Activated CD8-positive, alpha-beta T cell treated with anti-CD3 and anti-CD28 coated beads, Interleukin-2, amount 10 ng/mL, durations not matched to agents 7 days and 5 days (primary cell): ENCODE measurements around the gene GORASP2. TPM values are rescaled to one million over a fixed set of nuclear protein-coding genes. Genes with fewer than 3 reads are reported as not detected.

Source experiments
- ATAC-seq: fragments of 150-1000 bp; cut with Tn5 transposase; one replicate; pipeline ENCODE4 v1.10.0; 2021; ENCODE audit warnings: moderate library complexity
- CTCF ChIA-PET: fragments of 350-600 bp; sonication (Branson Sonifier 250); formaldehyde crosslinking; loops from one replicate; lab custom pipeline; 2021; ENCODE audit warnings: antibody characterized with exemption; lab: Charles Lee
- POLR2A ChIA-PET: fragments of 350-600 bp; sonication (Branson Sonifier 250); formaldehyde crosslinking; loops from one replicate; lab custom pipeline; 2021; ENCODE audit warnings: antibody characterized with exemption; lab: Charles Lee
- DNase-seq: peaks from one replicate; pipeline ENCODE4 v3.0.0-alpha.2; 2020
- H3K27ac Mint-ChIP-seq: one replicate; pipeline ENCODE4 v1.8.0; 2021; ENCODE audit warnings: mild to moderate bottlenecking, mixed read lengths
- H3K27me3 Mint-ChIP-seq: one replicate; pipeline ENCODE4 v1.8.0; 2021; ENCODE audit warnings: low read depth, mixed read lengths
- H3K36me3 Mint-ChIP-seq: one replicate; pipeline ENCODE4 v1.8.0; 2021; ENCODE audit warnings: low read depth, mixed read lengths
- H3K4me1 Mint-ChIP-seq: one replicate; pipeline ENCODE4 v1.8.0; 2021; ENCODE audit warnings: low read depth, mixed read lengths
- H3K4me3 Mint-ChIP-seq: one replicate; pipeline ENCODE4 v1.8.0; 2021; ENCODE audit warnings: mild to moderate bottlenecking, mixed read lengths
- H3K9me3 Mint-ChIP-seq: one replicate; pipeline ENCODE4 v1.8.0; 2022; ENCODE audit warnings: mixed read lengths; ENCODE audit not compliant: insufficient read depth
- total RNA-seq, 2 experiments: library from RNA; stranded (reverse); gene quantifications; one replicate each; pipeline ENCODE4 v1.2.3, GENCODE V29; 2021

GORASP2 gene
- total RNA-seq, 2 experiments from 2014 or later: 65.2 to 65.9 TPM

DNA sequence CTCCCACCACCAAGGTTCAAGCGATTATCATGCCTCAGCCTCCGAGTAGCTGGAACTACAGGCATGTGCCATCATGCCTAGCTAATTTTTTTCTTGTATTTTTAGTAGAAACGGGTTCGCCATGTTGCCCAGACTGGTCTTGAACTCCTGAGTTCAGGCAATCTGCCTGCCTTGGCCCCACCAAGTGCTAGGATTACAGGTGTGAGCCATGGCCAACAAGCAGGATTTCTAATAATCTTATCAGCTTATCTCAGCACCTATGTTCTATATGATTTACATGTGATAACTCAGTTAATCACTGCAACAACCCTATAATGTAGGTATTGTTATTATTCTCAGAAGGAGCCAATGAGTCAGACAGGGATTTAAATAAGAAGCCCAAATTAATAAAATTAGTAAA lies 80.3 kb downstream of the GORASP2 start:
- ChIA-PET POLR2A (interaction anchor here (0.6 kb wide), 1 partner anchor 80 kb away, joined by 3 read pairs; the partner anchor contains the start of gene GORASP2), CTCF (interaction anchor here (0.7 to 1.2 kb wide), 3 partner anchors 44 to 150 kb away, joined by 3 to 4 read pairs (median 4); no protein-coding TSS in a partner anchor)
- H3K4me1 Mint-ChIP-seq: no peaks in the 10 kb centered on the region
- no peak for DNase-seq
- H3K36me3 Mint-ChIP-seq: peaks cover 47% of the 10 kb centered on the region
- H3K27me3 Mint-ChIP-seq: no peaks in the 10 kb centered on the region
- H3K9me3 Mint-ChIP-seq: no peaks in the 10 kb centered on the region
- no peak for ATAC-seq
- H3K27ac Mint-ChIP-seq: no peak overlapping the region
- H3K4me3 Mint-ChIP-seq: no peak overlapping the region

DNA sequence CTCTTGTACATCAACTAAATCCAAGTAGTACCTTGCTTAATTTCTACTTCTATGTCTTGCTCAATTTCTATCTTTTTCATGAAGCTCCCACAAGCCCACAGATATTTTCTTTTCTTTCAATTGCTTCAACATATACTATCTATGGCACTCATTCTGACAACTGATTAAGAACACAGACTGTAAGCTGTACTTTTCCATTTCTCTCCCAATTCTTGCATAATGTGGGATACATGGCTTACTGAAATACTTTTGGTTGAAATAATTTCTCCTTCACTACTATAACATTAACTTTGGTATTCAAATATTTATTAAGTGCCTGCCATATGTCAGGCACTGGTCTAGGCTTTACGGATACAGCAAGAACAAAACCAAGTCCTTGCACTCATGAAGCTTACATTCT lies 84.8 kb downstream of the GORASP2 start:
- no peaks in the 10 kb centered on the region for H3K9me3 Mint-ChIP-seq
- H3K4me1 Mint-ChIP-seq: no peaks in the 10 kb centered on the region
- H3K4me3 Mint-ChIP-seq: no peak overlapping the region
- ChIA-PET CTCF (no interaction called here), POLR2A (no interaction called here)
- no peaks in the 10 kb centered on the region for H3K27me3 Mint-ChIP-seq
- ATAC-seq (no peak), DNase-seq (no peak)
- H3K27ac Mint-ChIP-seq: no peak overlapping the region
- H3K36me3 Mint-ChIP-seq: peaks cover 38% of the 10 kb centered on the region

GRCh38 chr2:171016125-171016524 lies 87.1 kb downstream of the GORASP2 start:
- no peak overlapping the region for H3K27ac Mint-ChIP-seq
- peaks cover 2% of the 10 kb centered on the region for H3K4me1 Mint-ChIP-seq
- no peak overlapping the region for H3K4me3 Mint-ChIP-seq
- H3K27me3 Mint-ChIP-seq: no peaks in the 10 kb centered on the region
- H3K9me3 Mint-ChIP-seq: no peaks in the 10 kb centered on the region
- ATAC-seq (no peak), DNase-seq (no peak)
- CTCF ChIA-PET: interaction anchor here (0.8 kb wide), 1 partner anchor 87 kb away, joined by 4 read pairs; the partner anchor contains the start of gene GORASP2
- POLR2A ChIA-PET: no interaction called here
- peaks cover 36% of the 10 kb centered on the region for H3K36me3 Mint-ChIP-seq

Other genes with a start within 250 kb of the GORASP2 start
- gene SP5, start 213.9 kb upstream of the GORASP2 start, total RNA-seq: not detected
- not detected for gene ERICH2, start 158.9 kb upstream of the GORASP2 start, total RNA-seq
- 1 to 10 TPM; 1.6 to 2.2 TPM for gene GAD1, start 112.4 kb upstream of the GORASP2 start, total RNA-seq
- gene TLK1, start 231.6 kb downstream of the GORASP2 start, total RNA-seq: 10 to 100 TPM; 89.1 to 96.3 TPM